MCF 10A (cell line): ENCODE results near the gene PLA2G2A. TPM values are rescaled to one million over a fixed set of nuclear protein-coding genes. Genes with fewer than 3 reads are reported as not detected.

Experiments
- BruUV-seq: library from RNA; stranded (reverse); fragments of 400-500 nt; replicated peaks from 2 replicates; lab custom pipeline; 2021; lab: Mats Ljungman, UMichigan
- CTCF ChIA-PET: fragments of 300-600 bp; sonication (Branson Sonifier 250); formaldehyde crosslinking; extraction: SDS; loops from one replicate; lab custom pipeline; 2021; ENCODE audit warnings: antibody characterized with exemption, inconsistent platforms; lab: Yijun Ruan, JAX
- POLR2A ChIA-PET: fragments of 300-600, 350-650 bp; sonication (Branson Sonifier 250); formaldehyde crosslinking; extraction: SDS; loops from one replicate; lab custom pipeline; 2020; ENCODE audit warnings: antibody characterized with exemption, inconsistent platforms; lab: Yijun Ruan, JAX
- DNase-seq: peaks from one replicate; pipeline ENCODE4 v3.0.0-alpha.2; 2018; ENCODE audit not compliant: unreplicated experiment
- H3K27ac Mint-ChIP-seq: one replicate; pipeline ENCODE4 v1.8.0; 2022; ENCODE audit warnings: mild to moderate bottlenecking, low read depth, mixed read lengths; ENCODE audit not compliant: unreplicated experiment
- H3K27me3 Mint-ChIP-seq: one replicate; pipeline ENCODE4 v1.8.0; 2022; ENCODE audit warnings: mixed read lengths; ENCODE audit not compliant: insufficient read depth, unreplicated experiment
- H3K36me3 Mint-ChIP-seq: one replicate; pipeline ENCODE4 v1.8.0; 2022; ENCODE audit warnings: mild to moderate bottlenecking, moderate library complexity, mixed read lengths; ENCODE audit not compliant: insufficient read depth, unreplicated experiment
- H3K4me1 Mint-ChIP-seq: one replicate; pipeline ENCODE4 v1.8.0; 2022; ENCODE audit warnings: mixed read lengths; ENCODE audit not compliant: insufficient read depth, unreplicated experiment
- H3K4me3 Mint-ChIP-seq: one replicate; pipeline ENCODE4 v1.8.0; 2022; ENCODE audit warnings: mild to moderate bottlenecking, moderate library complexity, mixed read lengths; ENCODE audit not compliant: unreplicated experiment
- H3K9me3 Mint-ChIP-seq: one replicate; pipeline ENCODE4 v1.8.0; 2022; ENCODE audit warnings: mixed read lengths; ENCODE audit not compliant: unreplicated experiment
- CTCF ChIP-seq: fragments of 200-600 bp; IDR thresholded peaks from one replicate; pipeline ENCODE4 v1.8.0; 2022; ENCODE audit warnings: antibody characterized with exemption, mild to moderate bottlenecking; ENCODE audit not compliant: unreplicated experiment
- intact Hi-C: fragments of 100-400 bp; cut with micrococcal nuclease; formaldehyde crosslinking; loops from 2 replicates; pipeline ENCODE4 v1.14.1; 2022
- total RNA-seq: library from RNA; stranded (reverse); gene quantifications from 2 replicates; pipeline ENCODE4 v1.2.3, GENCODE V29; 2022

PLA2G2A gene
- total RNA-seq, 1 experiment from 2014 or later = not detected

- Mint-ChIP-seq H3K4me3 (no peak overlapping the region), H3K27me3 (peaks cover 58% of the 10 kb centered on the region), H3K4me1 (no peaks in the 10 kb centered on the region), H3K36me3 (no peaks in the 10 kb centered on the region), H3K9me3 (no peaks in the 10 kb centered on the region), H3K27ac (no peak overlapping the region)
- POLR2A ChIA-PET = no interaction called here
- intact Hi-C loops = no loop called here
- CTCF ChIA-PET = interaction anchor here (1.0 kb wide), 1 partner anchor 8 kb away, joined by 3 read pairs; no protein-coding TSS in a partner anchor
- no peak for TF ChIP-seq CTCF
- BruUV-seq = no TSS peak
- no peak for DNase-seq
Measured at GRCh38 chr1:19964542-19964941, 14.9 kb downstream of the PLA2G2A start.

- intact Hi-C loops = no loop called here
- ChIA-PET POLR2A (no interaction called here), CTCF (interaction anchor here (1.0 kb wide), 1 partner anchor 9 kb away, joined by 3 read pairs; no protein-coding TSS in a partner anchor)
- Mint-ChIP-seq H3K27me3 (peaks cover 58% of the 10 kb centered on the region), H3K4me3 (no peak overlapping the region), H3K4me1 (no peaks in the 10 kb centered on the region), H3K36me3 (no peaks in the 10 kb centered on the region), H3K9me3 (no peaks in the 10 kb centered on the region), H3K27ac (no peak overlapping the region)
- no TSS peak for BruUV-seq
- TF ChIP-seq CTCF = no peak
- DNase-seq = no peak
Measured at GRCh38 chr1:19963636-19964035, 15.8 kb downstream of the PLA2G2A start.

GRCh38 chr1:19960591-19960990 lies 18.8 kb downstream of the PLA2G2A start:
- intact Hi-C loops = no loop called here
- ChIA-PET CTCF (no interaction called here), POLR2A (no interaction called here)
- Mint-ChIP-seq H3K4me1 (no peaks in the 10 kb centered on the region), H3K27ac (no peak overlapping the region), H3K36me3 (no peaks in the 10 kb centered on the region), H3K27me3 (peaks cover 48% of the 10 kb centered on the region), H3K9me3 (peaks cover 7% of the 10 kb centered on the region), H3K4me3 (no peak overlapping the region)
- no peak for DNase-seq
- BruUV-seq = no TSS peak
- no peak for TF ChIP-seq CTCF

GRCh38 chr1:19957779-19958178 lies 21.6 kb downstream of the PLA2G2A start:
- CTCF ChIA-PET = interaction anchor here (0.7 kb wide), 1 partner anchor 24 kb away, joined by 3 read pairs; no protein-coding TSS in a partner anchor
- Mint-ChIP-seq H3K4me3 (no peak overlapping the region), H3K4me1 (no peaks in the 10 kb centered on the region), H3K27me3 (peaks cover 25% of the 10 kb centered on the region), H3K36me3 (no peaks in the 10 kb centered on the region), H3K9me3 (peaks cover 34% of the 10 kb centered on the region), H3K27ac (no peak overlapping the region)
- POLR2A ChIA-PET = no interaction called here
- intact Hi-C loops = no loop called here
- DNase-seq = no peak
- no peak for TF ChIP-seq CTCF
- no TSS peak for BruUV-seq
